HG02870 (cell line): ENCODE results near the gene FCMR.
"Not testable (repeated sequence)": the region's sequence is repeated elsewhere in the genome, so short reads cannot be mapped to it uniquely, and the experiment has no call there.

Experiments used
- ATAC-seq: cut with Tn5 transposase; IDR thresholded peaks from one replicate; pipeline ENCODE4 v1.9.1; 2021; ENCODE audit warnings: mild to moderate bottlenecking, moderate library complexity; ENCODE audit not compliant: unreplicated experiment

Gene FCMR

DNA sequence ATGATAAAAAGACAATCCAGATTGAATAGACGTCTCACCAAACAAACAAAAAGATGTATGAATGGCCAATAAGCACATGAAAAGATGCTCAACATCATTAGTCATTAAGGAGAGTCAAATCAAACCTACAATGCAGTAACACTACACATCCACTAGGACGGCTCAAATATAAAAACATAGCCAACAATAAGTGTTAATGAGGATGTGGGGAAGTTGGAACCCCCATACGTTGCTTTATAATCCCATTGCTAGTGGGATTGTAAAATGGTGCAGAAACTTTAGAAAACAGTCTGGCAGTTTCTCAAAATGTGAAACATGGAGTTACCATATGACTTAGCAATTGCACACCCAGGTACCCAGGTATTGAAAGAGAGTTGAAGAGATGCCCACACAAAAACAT, 39.2 kb downstream of the FCMR start:
- ATAC-seq = no peak

DNA sequence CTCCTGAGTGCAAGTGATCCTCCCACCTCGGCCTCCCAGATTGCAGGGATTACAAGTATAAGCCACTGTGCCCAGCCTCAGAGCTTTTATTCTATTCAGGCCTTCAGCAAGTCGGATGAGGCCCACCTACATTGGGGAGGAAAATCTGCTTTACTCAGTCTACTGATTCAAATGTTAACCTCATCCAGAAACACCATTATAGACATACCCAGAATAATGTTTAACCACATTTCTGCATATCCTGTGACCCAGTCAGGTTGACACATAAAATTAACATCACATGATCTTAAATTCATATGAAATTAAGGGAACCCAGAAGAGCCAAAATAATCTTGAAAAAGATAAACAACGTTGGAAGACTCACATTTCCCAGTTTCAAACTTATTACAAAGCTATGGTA, 41.4 kb downstream of the FCMR start:
- no peak for ATAC-seq

DNA sequence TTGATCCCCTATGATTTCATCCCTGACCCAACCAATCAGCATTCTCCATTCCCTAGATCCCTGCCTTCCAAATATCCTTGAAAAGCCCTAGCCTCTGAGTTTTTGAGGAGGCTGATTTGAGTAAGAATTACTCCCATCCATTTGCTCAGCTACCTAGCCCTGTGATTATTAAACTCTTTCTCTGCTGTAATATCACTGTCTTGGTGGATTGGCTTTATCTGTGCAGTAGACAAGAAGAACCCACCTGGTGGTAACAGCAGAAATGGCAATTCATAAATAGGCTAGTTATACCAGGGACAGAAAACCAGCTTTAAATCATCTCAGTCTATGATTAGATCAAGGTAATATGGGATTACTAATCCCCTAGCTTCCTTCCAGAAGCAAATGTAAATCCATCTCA, 43.3 kb downstream of the FCMR start:
- no peak for ATAC-seq

GRCh38 chr1:206875752-206876377, 45.9 kb downstream of the FCMR start:
- ATAC-seq = no peak

- no peak for ATAC-seq
Measured at GRCh38 chr1:206873603-206874188, 48.0 kb downstream of the FCMR start.

- no peak for ATAC-seq
Measured at GRCh38 chr1:206872139-206872538, 49.6 kb downstream of the FCMR start.

DNA sequence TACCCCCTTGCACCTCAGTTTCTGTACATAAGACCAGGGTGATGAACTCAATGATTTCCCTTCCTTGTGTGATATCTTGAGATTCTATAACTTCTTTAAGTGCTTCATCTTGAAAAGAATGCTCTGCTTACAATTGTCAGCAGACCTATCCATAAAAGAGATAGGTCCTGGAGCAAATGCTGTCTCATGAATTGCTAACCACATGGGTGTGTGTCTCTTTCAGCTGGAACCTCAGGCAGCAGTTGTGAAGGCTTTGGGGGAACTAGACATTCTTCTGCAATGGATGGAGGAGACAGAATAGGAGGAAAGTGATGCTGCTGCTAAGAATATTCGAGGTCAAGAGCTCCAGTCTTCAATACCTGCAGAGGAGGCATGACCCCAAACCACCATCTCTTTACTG, 53.5 kb downstream of the FCMR start:
- no peak for ATAC-seq

DNA sequence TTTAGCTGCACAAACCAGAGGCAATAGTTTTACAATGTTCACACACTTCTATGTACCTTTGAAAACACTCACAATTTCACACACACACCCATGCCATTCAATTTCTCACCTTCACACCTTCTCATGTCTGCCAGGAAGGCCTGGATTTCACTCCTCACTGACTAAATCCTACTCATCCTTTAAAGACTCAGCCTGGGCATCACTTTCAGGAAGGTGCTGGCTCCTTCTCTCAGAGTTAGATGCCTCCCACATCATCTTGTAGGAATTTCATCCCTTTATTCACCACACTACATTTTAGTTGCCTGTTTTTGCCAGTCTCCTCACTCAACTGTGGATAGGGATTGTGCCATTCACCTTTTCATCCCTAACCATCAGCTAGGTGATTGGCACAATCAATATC, 54.0 kb downstream of the FCMR start:
- no peak for ATAC-seq

- ATAC-seq = no peak
Measured at GRCh38 chr1:206867239-206867638, 54.5 kb downstream of the FCMR start.

GRCh38 chr1:206866062-206866461, 55.7 kb downstream of the FCMR start:
- no peak for ATAC-seq

DNA sequence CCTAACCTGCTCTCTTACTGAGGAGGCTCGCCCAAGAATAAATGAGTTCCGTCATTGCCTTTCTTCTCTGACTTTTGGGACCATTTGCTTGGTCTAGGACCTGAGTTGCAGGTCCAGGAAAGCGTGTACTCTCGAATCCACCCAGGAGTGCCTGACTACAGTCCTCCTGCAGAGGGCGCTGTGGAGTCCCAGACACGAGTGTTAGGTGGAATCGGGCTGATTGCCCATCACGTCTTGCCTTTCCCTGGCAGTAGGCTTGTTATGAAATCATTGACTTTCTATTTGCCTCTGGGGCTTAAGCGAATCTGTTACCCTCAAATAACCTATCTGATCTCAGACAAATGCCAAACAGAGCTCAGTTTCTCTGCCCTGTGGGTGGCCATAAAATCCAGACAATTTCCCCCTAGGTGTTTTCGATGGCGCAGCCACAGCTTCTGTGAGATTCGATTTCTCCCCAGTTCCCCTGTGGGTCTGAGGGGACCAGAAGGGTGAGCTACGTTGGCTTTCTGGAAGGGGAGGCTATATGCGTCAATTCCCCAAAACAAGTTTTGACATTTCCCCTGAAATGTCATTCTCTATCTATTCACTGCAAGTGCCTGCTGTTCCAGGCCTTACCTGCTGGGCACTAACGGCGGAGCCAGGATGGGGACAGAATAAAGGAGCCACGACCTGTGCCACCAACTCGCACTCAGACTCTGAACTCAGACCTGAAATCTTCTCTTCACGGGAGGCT, 56.6 kb downstream of the FCMR start, which contains the start of gene IL20:
TSS of gene IL20 (plus strand) at position 685 of the 733 bp plus-strand sequence. CDS start 230 bp downstream, outside the sequence.
- no peak for ATAC-seq

GRCh38 chr1:206863266-206863665, 58.5 kb downstream of the FCMR start:
- ATAC-seq = no peak

GRCh38 chr1:206860165-206860564, 61.6 kb downstream of the FCMR start:
- ATAC-seq = no peak

DNA sequence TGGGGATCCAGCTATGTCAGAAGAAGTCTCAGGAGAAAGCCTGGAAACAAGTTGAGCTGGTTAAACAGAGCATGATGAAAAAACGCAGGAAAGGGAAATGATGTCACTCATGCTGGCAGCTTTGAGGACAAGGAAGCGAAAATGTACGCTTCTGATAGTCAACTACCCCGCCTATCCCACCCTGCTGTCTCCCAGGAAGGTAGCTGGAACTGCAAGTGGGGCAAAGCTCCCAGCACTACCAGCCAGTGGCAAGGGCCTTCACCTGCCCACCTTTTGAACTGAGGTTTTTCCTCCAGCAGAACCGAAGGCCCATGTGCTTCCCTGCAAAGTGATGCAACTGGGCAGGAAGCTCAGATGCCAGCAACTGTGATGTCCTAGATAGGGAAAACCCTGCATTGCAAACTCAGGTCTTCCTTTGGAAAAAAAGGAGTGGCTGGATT, 62.6 kb downstream of the FCMR start:
- ATAC-seq = no peak

DNA sequence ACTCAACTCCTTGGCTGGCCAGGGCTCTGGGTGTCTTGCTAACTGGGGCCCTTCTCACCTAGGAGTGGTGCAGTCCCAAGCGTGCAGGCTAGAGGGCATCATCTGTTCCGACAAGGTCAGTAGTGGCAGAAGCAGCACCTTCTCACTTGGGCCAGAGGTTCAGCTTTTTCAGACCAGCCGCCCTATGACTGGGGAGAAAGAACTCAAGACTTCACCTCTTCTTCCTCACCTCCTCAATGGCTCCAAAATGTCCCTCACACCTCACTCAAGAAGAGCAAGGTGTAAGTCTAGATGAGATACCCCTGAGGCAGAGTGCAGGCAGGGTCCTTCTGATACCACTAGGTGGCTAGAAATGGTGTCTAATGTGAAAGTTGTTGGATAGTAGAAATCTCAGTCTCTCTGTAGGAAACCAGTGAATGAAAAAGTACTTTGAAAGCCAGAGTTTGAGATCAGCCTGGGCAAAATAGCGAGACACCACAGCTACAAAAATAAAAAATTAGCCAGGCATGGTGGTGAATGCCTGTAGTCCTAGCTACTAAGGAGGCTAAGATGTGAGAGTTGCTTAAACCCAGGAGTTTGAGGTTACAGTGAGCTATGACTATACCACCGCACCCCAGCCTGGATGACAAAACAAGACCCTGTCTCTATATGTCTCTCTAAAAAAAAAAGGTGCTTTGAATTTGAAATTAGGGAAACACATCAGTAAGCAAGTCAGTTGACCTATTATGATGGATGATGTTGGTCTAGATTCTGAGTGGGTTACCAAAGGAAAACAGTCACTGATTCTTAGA, 64.9 kb downstream of the FCMR start:
- no peak for ATAC-seq

GRCh38 chr1:206855859-206856258, 65.9 kb downstream of the FCMR start:
- no peak for ATAC-seq

- ATAC-seq = no peak
Measured at GRCh38 chr1:206854401-206855129, 67.2 kb downstream of the FCMR start.

DNA sequence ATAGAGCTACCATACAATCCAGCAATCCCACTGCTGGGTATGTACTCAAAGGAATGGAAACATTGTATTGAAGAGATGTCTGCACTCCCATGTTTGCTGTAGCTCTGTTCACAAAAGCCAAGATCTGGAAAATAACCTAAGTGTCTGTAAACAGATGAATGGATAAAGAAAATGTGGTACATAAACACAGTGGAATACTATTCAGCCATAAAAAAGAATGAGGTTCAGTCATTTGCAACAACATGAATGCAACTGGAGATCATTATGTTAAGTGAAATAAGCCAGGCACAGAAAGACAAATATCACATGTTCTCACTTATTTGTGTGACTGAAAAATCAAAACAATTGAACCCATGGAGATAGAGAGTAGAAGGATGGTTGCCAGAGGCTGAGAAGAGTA, 68.0 kb downstream of the FCMR start:
- not testable (repeated sequence) for ATAC-seq
